ENCODE results near the gene NCKAP5. TPM values are rescaled to one million over a fixed set of nuclear protein-coding genes. Genes with fewer than 3 reads are reported as not detected.

The NCKAP5 gene
- polyA plus RNA-seq, 1 experiment: 2.1 TPM

- ChIA-PET POLR2A (no interaction called here), CTCF (no interaction called here)
- Histone ChIP-seq H3K36me3 (ENCODE audit: control insufficient read depth, insufficient read depth, low read length) (no peaks in the 10 kb centered on the region), H3K27me3 (ENCODE audit: control insufficient read depth, insufficient read depth, low read length) (no peaks in the 10 kb centered on the region), H3K4me3 (ENCODE audit: low read depth, low read length) (no peak overlapping the region)
- no peak for TF ChIP-seq CTCF (IDR thresholded peaks at IDR 0.05; ENCODE audit: insufficient read depth, low read depth, low read length)
- DNase-seq (ENCODE audit: low read depth): no peak
Observed at GRCh38 chr2:132984731-132985130, 583.5 kb downstream of the NCKAP5 start.

GRCh38 chr2:132980304-132980703 is 588.0 kb downstream of the NCKAP5 start:
- Histone ChIP-seq H3K4me3 (ENCODE audit: low read depth, low read length) (no peak overlapping the region), H3K27me3 (ENCODE audit: control insufficient read depth, insufficient read depth, low read length) (no peaks in the 10 kb centered on the region), H3K36me3 (ENCODE audit: control insufficient read depth, insufficient read depth, low read length) (no peaks in the 10 kb centered on the region)
- TF ChIP-seq CTCF (IDR thresholded peaks at IDR 0.05; ENCODE audit: insufficient read depth, low read depth, low read length): no peak
- ChIA-PET POLR2A (no interaction called here), CTCF (no interaction called here)
- no peak for DNase-seq (ENCODE audit: low read depth)

GRCh38 chr2:132979339-132980093 is 588.7 kb downstream of the NCKAP5 start:
- POLR2A ChIA-PET: no interaction called here
- Histone ChIP-seq H3K27me3 (ENCODE audit: control insufficient read depth, insufficient read depth, low read length) (no peaks in the 10 kb centered on the region), H3K4me3 (ENCODE audit: low read depth, low read length) (no peak overlapping the region), H3K36me3 (ENCODE audit: control insufficient read depth, insufficient read depth, low read length) (no peaks in the 10 kb centered on the region)
- TF ChIP-seq CTCF (IDR thresholded peaks at IDR 0.05; ENCODE audit: insufficient read depth, low read depth, low read length): no peak
- CTCF ChIA-PET: interaction anchor here (2.4 kb wide), 1 partner anchor 19 kb away, joined by 5 read pairs; no protein-coding TSS in a partner anchor
- no peak for DNase-seq (ENCODE audit: low read depth)

- Histone ChIP-seq H3K4me3 (ENCODE audit: low read depth, low read length) (no peak overlapping the region), H3K27me3 (ENCODE audit: control insufficient read depth, insufficient read depth, low read length) (no peaks in the 10 kb centered on the region), H3K36me3 (ENCODE audit: control insufficient read depth, insufficient read depth, low read length) (no peaks in the 10 kb centered on the region)
- TF ChIP-seq CTCF (IDR thresholded peaks at IDR 0.05; ENCODE audit: insufficient read depth, low read depth, low read length): no peak
- DNase-seq (ENCODE audit: low read depth): no peak
- ChIA-PET CTCF (interaction anchor here (2.4 kb wide), 1 partner anchor 20 kb away, joined by 5 read pairs; no protein-coding TSS in a partner anchor), POLR2A (no interaction called here)
Observed at GRCh38 chr2:132978840-132979239, 589.4 kb downstream of the NCKAP5 start.

GRCh38 chr2:132977812-132978529 is 590.3 kb downstream of the NCKAP5 start:
- CTCF ChIA-PET: interaction anchor here (0.7 to 2.4 kb wide), 3 partner anchors 14 to 327 kb away, joined by 3 to 5 read pairs (median 3); no protein-coding TSS in a partner anchor
- no peak for DNase-seq (ENCODE audit: low read depth)
- Histone ChIP-seq H3K27me3 (ENCODE audit: control insufficient read depth, insufficient read depth, low read length) (no peaks in the 10 kb centered on the region), H3K4me3 (ENCODE audit: low read depth, low read length) (no peak overlapping the region), H3K36me3 (ENCODE audit: control insufficient read depth, insufficient read depth, low read length) (no peaks in the 10 kb centered on the region)
- POLR2A ChIA-PET: no interaction called here
- TF ChIP-seq CTCF (IDR thresholded peaks at IDR 0.05; ENCODE audit: insufficient read depth, low read depth, low read length): no peak
